Skin of body (tissue), 2 donors: ENCODE results near the gene HPN. TPM values are rescaled to one million over a fixed set of nuclear protein-coding genes. Genes with fewer than 3 reads are reported as not detected.

ENCODE experiments used
- DNase-seq: peaks from one replicate; lab custom pipeline; 2025; lab: John Stamatoyannopoulos, UW
- total RNA-seq: library from RNA; depleted of rRNA; stranded (reverse); fragments of >200 nt; gene quantifications from one replicate; pipeline ENCODE4 v1.2.3, GENCODE V29; 2014

Gene HPN
- total RNA-seq, 1 donor from 2014 or later = 0.69 TPM

DNA sequence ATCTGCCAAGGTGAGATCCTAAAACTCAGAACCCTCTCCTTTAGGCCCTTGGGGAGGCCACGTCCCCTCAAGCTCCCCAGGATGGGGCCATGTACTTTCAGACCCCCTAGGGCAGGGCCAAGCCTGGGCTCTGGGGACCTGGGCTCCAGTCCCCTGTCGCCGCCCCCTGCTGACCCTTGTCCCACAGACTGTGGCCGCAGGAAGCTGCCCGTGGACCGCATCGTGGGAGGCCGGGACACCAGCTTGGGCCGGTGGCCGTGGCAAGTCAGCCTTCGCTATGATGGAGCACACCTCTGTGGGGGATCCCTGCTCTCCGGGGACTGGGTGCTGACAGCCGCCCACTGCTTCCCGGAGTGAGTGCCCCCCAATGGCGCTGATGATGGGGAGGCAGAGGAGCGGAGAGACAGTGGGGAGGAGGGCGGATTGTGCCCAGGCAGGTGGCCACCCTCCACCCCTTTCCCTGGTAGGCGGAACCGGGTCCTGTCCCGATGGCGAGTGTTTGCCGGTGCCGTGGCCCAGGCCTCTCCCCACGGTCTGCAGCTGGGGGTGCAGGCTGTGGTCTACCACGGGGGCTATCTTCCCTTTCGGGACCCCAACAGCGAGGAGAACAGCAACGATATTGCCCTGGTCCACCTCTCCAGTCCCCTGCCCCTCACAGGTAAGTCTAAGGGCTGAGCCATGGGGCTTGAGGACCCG is 18.8 kb downstream of the HPN start:
- DNase-seq = no peak

DNA sequence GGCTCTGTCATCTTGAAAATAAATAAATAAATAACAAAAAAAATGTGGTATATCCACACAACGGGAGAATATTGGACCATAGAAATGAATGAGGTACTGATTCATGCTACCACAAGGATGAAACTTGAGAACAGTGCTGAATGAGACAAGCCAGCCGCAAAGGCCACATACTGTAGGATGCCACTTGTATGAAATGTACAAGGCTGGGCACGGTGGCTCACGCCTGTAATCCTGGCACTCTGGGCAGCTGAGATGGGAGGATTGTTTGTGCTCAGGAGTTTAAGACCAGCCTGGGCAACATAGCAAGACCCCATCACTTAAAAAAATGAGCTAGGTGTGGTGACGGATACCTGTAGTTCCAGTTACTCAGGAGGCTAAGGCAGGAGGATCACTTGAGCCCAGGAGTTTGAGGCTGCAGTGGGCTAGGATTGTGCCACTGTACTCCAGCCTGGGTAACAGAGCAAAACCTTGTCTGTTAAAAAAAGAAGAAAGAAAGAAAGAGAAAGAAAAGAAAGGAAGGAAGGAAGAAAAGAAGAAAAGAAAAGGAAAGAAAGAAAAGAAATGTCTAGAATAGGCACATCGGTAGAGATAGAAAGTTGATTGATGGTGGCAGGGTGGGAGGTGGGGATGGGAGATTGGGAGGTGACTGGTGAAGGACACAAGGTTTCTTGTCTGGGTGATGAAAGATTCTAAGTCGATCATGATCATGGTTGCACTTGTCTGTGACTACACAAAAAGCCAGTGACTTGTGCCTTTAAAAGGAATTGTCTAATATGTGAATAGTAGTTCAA is 20.3 kb downstream of the HPN start:
- DNase-seq = no peak

- no peak for DNase-seq
These were observed 21.4 kb downstream of the HPN start for GRCh38 chr19:35062942-35063341.

- no peak for DNase-seq
These were observed 22.7 kb downstream of the HPN start for GRCh38 chr19:35063940-35064818.

- no peak for DNase-seq
These were observed 24.1 kb downstream of the HPN start for GRCh38 chr19:35065574-35065973.

- no peak for DNase-seq
These were observed 24.6 kb downstream of the HPN start for GRCh38 chr19:35066121-35066520.

DNA sequence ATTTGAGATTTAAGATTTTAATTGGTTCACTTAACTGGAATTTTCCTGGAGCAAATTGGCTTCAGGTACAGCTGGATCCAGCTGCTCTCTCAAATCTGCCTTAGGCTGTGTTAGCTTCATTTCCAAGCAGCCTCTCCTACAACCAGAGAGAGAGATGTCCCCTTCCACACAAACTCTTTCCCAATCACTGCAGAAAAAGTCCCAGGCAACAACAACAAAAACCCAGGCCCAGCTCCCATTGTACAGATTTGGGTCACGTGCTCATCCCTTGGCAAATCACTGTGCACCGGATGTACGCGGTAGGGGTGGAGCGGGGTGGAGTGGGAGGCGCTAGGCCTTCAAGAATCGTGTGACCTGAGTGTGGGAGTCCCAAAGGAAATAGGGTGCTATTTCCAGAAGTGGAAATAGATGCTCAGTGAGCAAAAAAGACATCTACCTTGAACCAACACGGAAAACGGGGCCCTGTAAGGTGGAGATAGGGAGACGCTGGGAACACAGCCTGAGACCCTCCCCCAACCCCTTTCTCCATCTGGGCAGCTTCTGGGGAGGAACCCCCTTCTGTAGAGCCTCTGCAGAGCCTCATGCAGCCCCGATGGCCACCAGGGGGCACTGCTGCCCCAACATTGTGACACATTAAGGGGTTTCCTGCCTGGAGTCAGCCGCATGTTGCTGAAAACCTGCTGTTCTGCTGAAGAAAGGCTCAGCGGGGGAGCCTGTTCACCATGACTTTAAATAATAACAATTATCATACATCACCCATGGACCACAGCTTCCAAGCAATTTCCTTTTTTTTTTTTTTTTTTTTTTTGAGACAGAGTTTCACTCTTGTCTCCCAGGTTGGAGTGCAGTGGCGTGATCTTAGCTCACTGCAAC is 25.4 kb downstream of the HPN start:
- DNase-seq = peak; percentile 51

- no peak for DNase-seq
These were observed 27.6 kb downstream of the HPN start for GRCh38 chr19:35068941-35069634.

GRCh38 chr19:35069696-35070095 is 28.2 kb downstream of the HPN start:
- peak; percentile 10 for DNase-seq

DNA sequence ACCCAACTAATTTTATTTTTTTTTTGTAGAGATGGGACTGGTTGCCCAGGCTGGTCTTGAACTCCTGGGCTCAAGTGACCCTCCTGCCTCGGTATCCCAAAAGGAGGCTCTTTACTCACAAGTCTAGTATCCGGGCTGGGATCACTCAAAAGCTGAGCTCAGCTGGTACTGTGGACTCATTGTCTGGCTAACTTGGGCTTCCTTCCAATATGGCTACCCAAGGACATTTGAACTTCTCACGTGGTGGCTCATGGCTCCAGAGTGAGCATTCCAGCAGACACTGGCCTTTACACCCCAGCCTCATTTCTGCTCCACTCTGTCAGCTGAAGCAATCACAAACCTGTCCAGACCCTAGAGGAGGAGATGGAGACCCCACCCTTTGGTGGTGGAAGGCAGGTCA is 28.9 kb downstream of the HPN start:
- no peak for DNase-seq

DNA sequence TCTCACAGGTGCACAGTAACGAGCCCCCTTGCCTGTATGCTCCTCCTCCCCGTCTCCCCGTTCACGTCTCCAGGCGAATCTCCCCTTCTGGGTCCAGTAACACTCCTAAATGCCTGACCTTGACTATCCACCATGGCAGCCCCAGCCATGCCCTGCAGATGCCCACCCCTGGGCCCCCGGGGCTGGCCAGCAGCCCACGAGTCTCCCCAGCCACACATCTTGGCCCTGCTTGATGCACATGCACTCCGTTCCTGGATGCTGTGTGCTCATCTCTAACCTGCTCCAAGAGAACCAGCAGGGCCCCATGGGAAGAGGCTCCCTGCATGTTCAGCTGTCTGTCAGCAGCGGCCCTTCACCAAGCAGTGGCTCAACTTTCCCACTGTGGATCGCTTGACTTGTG is 32.0 kb downstream of the HPN start:
- DNase-seq = no peak

GRCh38 chr19:35073941-35074340 is 32.4 kb downstream of the HPN start:
- no peak for DNase-seq

GRCh38 chr19:35074426-35075201 is 33.1 kb downstream of the HPN start:
- no peak for DNase-seq

DNA sequence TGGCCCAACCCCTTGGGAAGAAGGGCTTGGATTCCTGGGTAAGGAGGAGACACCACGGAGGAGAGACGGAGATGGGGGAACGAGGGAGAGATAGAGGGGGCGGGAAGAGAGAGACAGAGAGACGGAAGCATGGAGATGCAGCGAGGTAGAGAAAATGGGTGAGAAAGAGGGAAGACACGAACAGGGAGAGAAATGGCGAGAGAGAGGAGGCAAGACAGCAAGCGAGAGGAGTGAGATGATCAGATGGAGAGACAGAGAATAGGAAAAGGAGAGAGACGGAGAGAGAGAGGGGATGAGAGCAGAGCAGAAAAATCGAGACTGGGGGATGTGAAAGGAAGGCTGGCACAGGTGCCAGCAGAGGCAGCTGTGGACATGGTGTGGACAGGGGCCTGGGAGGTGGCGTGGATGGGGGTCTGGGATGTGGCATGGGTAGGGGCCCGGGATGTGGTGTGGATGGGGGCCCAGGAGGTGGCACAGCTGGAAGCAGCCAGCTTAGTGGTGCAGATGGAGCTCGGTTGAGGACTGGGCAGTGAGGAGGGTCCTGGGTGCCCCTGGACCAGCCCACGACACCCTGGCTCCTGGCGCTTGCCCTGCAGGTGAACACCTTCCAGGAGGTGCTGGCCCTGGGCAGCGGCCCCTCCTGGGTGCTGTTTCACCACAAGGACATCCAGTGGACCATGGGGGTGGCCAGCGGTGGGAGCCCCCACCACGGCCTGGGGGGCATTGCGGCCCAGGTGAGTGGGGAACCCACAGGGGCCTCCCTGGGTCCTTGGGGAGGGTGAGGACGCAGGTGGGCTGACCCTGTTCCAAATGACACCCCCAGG is 33.9 kb downstream of the HPN start:
- DNase-seq = no peak

DNA sequence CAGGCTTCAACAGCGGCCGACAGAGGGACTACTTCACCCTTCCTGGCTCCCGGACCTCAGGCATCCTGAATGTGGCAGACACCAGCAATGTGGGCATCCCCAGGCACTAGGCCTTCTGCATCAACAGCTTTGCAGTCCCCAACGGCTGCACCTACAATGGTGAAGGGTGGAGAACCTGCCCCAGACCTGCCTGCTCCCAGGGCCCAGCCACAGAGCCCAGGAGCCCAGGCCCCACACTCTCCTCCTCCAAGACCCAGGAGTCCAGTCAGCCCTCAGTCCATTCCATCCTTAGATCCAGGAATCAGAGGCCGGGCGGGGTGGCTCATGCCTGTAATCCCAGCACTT is 34.5 kb downstream of the HPN start:
- DNase-seq = no peak

- no peak for DNase-seq
These were observed 35.1 kb downstream of the HPN start for GRCh38 chr19:35076657-35077056.

GRCh38 chr19:35077411-35078223 is 36.1 kb downstream of the HPN start:
- no peak for DNase-seq

GRCh38 chr19:35079826-35080225 is 38.3 kb downstream of the HPN start:
- no peak for DNase-seq
